LNCaP clone FGC (cell line): ENCODE data around the gene CHD1.
"Not testable (repeated sequence)": the region's sequence is repeated elsewhere in the genome, so short reads cannot be mapped to it uniquely, and the experiment has no call there.

Experiments used
- DNase-seq: peaks from one replicate; pipeline ENCODE4 v3.0.0-alpha.2; 2011; ENCODE audit warnings: low read depth
- H3K4me3 ChIP-seq: 2 replicates; pipeline ENCODE4 v1.5.1; 2011; ENCODE audit warnings: mild to moderate bottlenecking, low read depth, low read length, control low read depth
- CTCF ChIP-seq: IDR thresholded peaks from 2 replicates; pipeline ENCODE4 v1.5.1; 2012; ENCODE audit warnings: mild to moderate bottlenecking; ENCODE audit not compliant: control insufficient read depth, insufficient read depth; ENCODE audit errors: extremely low read depth

Gene CHD1

GRCh38 chr5:98968056-98968564 is 39.3 kb upstream of the CHD1 start:
- TF ChIP-seq CTCF: no peak
- no peak overlapping the region for H3K4me3 ChIP-seq
- no peak for DNase-seq

- DNase-seq: no peak
- H3K4me3 ChIP-seq: no peak overlapping the region
- TF ChIP-seq CTCF: no peak
Observed at GRCh38 chr5:98965226-98965625, 36.4 kb upstream of the CHD1 start.

GRCh38 chr5:98964621-98965020 is 35.8 kb upstream of the CHD1 start:
- no peak for DNase-seq
- TF ChIP-seq CTCF: no peak
- H3K4me3 ChIP-seq: no peak overlapping the region

- no peak for TF ChIP-seq CTCF
- no peak overlapping the region for H3K4me3 ChIP-seq
- no peak for DNase-seq
Observed at GRCh38 chr5:98963019-98963418, 34.2 kb upstream of the CHD1 start.

GRCh38 chr5:98962587-98962986 is 33.8 kb upstream of the CHD1 start:
- H3K4me3 ChIP-seq: no peak overlapping the region
- DNase-seq: no peak
- no peak for TF ChIP-seq CTCF

- H3K4me3 ChIP-seq: no peak overlapping the region
- TF ChIP-seq CTCF: no peak
- no peak for DNase-seq
Observed at GRCh38 chr5:98961665-98962344, 33.0 kb upstream of the CHD1 start.

GRCh38 chr5:98957307-98957706 is 28.5 kb upstream of the CHD1 start:
- no peak for TF ChIP-seq CTCF
- no peak for DNase-seq
- no peak overlapping the region for H3K4me3 ChIP-seq

- DNase-seq, H3K4me3 ChIP-seq: not testable (repeated sequence)
Observed at GRCh38 chr5:98955888-98956287, 27.1 kb upstream of the CHD1 start.

- DNase-seq, H3K4me3 ChIP-seq: not testable (repeated sequence)
Observed at GRCh38 chr5:98955471-98955870, 26.7 kb upstream of the CHD1 start.
